GM12878 (cell line): Measurements from ENCODE around the gene PCNX1.

Experiments used
- ATF7 ChIP-seq: fragments of 450-650 bp; IDR thresholded peaks from 2 replicates; pipeline ENCODE4 v1.6.1; 2016; ENCODE audit warnings: low read depth, mild to moderate bottlenecking
- BHLHE40 ChIP-seq, 2 experiments: fragments of 450-650 bp in 1 of 2; IDR thresholded peaks; 2 replicates each; pipeline ENCODE4 v1.6.1; 2011 to 2017; ENCODE audit warnings: low read depth in 2 of 2, borderline replicate concordance in 1 of 2, improper control_type of control experiment in 1 of 2, low read length in 1 of 2, mild to moderate bottlenecking in 1 of 2
- BRCA1 ChIP-seq: IDR thresholded peaks from 2 replicates; pipeline ENCODE4 v1.6.1; 2011; ENCODE audit warnings: low read depth, low read length, improper control_type of control experiment
- CREB1 ChIP-seq: IDR thresholded peaks from 2 replicates; pipeline ENCODE4 v1.6.1; 2012; ENCODE audit warnings: low read depth, mild to moderate bottlenecking, inconsistent platforms
- CTCF ChIP-seq, 3 experiments: IDR thresholded peaks in 2 of 3; conservative IDR thresholded peaks in 1 of 3; 2 replicates each; pipeline ENCODE4 v1.5.1; 2011; ENCODE audit warnings: low read depth in 3 of 3, low read length in 3 of 3, mild to moderate bottlenecking in 3 of 3, control low read depth in 2 of 3, moderate library complexity in 2 of 3, inconsistent platforms in 1 of 3, mixed read lengths in 1 of 3; ENCODE audit not compliant: control insufficient read depth in 2 of 3, insufficient read depth in 1 of 3; ENCODE audit errors: extremely low read depth in 1 of 3
- IKZF1 ChIP-seq: fragments of 450-650 bp; conservative IDR thresholded peaks from 2 replicates; pipeline ENCODE4 v1.6.1; 2017; ENCODE audit warnings: antibody characterized with exemption, mild to moderate bottlenecking
- MTA2 ChIP-seq: fragments of 450-650 bp; IDR thresholded peaks from 2 replicates; pipeline ENCODE4 v1.6.1; 2016; ENCODE audit warnings: low read depth, mild to moderate bottlenecking, moderate library complexity
- PKNOX1 ChIP-seq: fragments of 450-650 bp; IDR thresholded peaks from 2 replicates; pipeline ENCODE4 v1.6.1; 2016; ENCODE audit warnings: mild to moderate bottlenecking
- POLR2A ChIP-seq: IDR thresholded peaks from 2 replicates; pipeline ENCODE4 v1.6.1; 2011; ENCODE audit warnings: low read depth, mild to moderate bottlenecking, low read length
- POLR2AphosphoS5 ChIP-seq: IDR thresholded peaks from 2 replicates; pipeline ENCODE4 v1.6.1; 2011; ENCODE audit warnings: mild to moderate bottlenecking, low read length, inconsistent platforms
- REST ChIP-seq: IDR thresholded peaks from 2 replicates; pipeline ENCODE4 v1.6.1; 2012; ENCODE audit warnings: mild to moderate bottlenecking, low read depth, low read length
- ZNF24 ChIP-seq: fragments of 450-650 bp; IDR thresholded peaks from 2 replicates; pipeline ENCODE4 v1.6.1; 2017; ENCODE audit warnings: antibody characterized with exemption, mild to moderate bottlenecking

GRCh38 chr14:70943838-70944237, 36.6 kb downstream of the PCNX1 start:
- no peak for TF ChIP-seq PKNOX1
- TF ChIP-seq CTCF (IDR thresholded peaks at IDR 0.05 in 2 of 3, conservative IDR thresholded peaks at IDR 0.05 in 1 of 3; ENCODE audit: control insufficient read depth in 2 of 3, extremely low read depth in 1 of 3, insufficient read depth in 1 of 3, low read depth in 3 of 3, low read length in 3 of 3), result no peak
- TF ChIP-seq POLR2AphosphoS5, result no peak
- no peak for TF ChIP-seq BRCA1
- no peak for TF ChIP-seq POLR2A
- TF ChIP-seq REST, result no peak
- no peak for TF ChIP-seq MTA2
- TF ChIP-seq ATF7, result no peak
- no peak for TF ChIP-seq BHLHE40 (IDR thresholded peaks at IDR 0.05; ENCODE audit: borderline replicate concordance in 1 of 2, low read depth in 2 of 2, low read length in 1 of 2)
- no peak for TF ChIP-seq ZNF24
- TF ChIP-seq CREB1, result no peak
- no peak for TF ChIP-seq IKZF1
